Epithelial cell of proximal tubule (primary cell): ENCODE measurements around the gene SHOX. TPM values are rescaled to one million over a fixed set of nuclear protein-coding genes. Genes with fewer than 3 reads are reported as not detected.

Experiments used
- DNase-seq: peaks from one replicate; pipeline ENCODE4 v3.0.0-alpha.2; 2011; ENCODE audit warnings: low read depth
- H3K4me3 ChIP-seq: 2 replicates; pipeline ENCODE4 v1.5.1; 2011; ENCODE audit warnings: low read depth, mild to moderate bottlenecking, low read length
- CTCF ChIP-seq: conservative IDR thresholded peaks from 2 replicates; pipeline ENCODE4 v1.5.1; 2012; ENCODE audit warnings: low read depth, mild to moderate bottlenecking, low read length
- total RNA-seq: library from RNA; depleted of rRNA; stranded (reverse); fragments of >200 nt; gene quantifications from 2 replicates; pipeline ENCODE4 v1.2.3, GENCODE V29; 2015

The SHOX gene
- total RNA-seq, 1 donor from 2014 or later: not detected

GRCh38 chrX:703866-704265 lies 73.3 kb downstream of the SHOX start:
- no peak overlapping the region for H3K4me3 ChIP-seq
- DNase-seq: no peak
- TF ChIP-seq CTCF: no peak

Other genes with a start within 250 kb of the SHOX start
- gene PPP2R3B, start 243.9 kb upstream of the SHOX start, total RNA-seq: 27.6 and 38.3 TPM in 2 replicates